ENCODE data around the gene LGI1.

DNA sequence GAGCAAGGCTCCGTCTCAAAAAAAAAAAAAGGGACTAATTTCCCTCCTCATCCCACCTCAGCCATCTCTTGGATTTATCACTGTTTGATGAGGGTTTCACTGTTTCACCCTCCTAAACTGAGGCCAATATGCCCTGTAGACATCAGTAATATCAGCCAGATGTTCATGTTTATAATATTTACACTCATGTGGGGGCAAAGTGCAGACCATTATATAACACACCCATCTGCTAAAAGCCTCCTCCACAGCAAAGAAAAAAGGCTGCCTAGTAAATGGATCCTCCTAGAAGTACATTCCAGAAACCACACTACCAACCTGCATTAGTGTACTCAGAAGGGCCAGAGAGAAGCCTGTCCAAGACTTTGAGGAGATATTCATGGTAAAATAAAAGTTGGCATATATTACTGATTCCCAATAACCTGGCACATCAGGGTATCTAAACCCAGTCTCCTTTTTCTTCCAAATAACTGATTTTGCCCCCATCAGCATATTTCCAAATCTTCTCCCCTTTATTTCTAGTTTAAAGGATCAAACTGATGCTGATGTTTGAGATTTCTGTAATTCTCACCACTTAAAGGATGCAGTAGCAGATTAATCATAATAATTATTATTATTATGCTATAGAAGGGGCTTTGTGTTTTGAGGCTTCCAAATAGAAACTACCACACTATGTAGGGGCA, 55.1 kb downstream of the LGI1 start:
- TF ChIP-seq POLR2A (IDR thresholded peaks at IDR 0.05) = no peak
- TF ChIP-seq, protein P1, sequence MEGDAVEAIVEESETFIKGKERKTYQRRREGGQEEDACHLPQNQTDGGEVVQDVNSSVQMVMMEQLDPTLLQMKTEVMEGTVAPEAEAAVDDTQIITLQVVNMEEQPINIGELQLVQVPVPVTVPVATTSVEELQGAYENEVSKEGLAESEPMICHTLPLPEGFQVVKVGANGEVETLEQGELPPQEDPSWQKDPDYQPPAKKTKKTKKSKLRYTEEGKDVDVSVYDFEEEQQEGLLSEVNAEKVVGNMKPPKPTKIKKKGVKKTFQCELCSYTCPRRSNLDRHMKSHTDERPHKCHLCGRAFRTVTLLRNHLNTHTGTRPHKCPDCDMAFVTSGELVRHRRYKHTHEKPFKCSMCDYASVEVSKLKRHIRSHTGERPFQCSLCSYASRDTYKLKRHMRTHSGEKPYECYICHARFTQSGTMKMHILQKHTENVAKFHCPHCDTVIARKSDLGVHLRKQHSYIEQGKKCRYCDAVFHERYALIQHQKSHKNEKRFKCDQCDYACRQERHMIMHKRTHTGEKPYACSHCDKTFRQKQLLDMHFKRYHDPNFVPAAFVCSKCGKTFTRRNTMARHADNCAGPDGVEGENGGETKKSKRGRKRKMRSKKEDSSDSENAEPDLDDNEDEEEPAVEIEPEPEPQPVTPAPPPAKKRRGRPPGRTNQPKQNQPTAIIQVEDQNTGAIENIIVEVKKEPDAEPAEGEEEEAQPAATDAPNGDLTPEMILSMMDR (IDR thresholded peaks at IDR 0.05) = no peak
- no peak for TF ChIP-seq POLR2AphosphoS5 (IDR thresholded peaks at IDR 0.05)

All from breast epithelium (tissue), 3 donors.